Measurements from ENCODE around the gene SURF2. TPM values are rescaled to one million over a fixed set of nuclear protein-coding genes. Genes with fewer than 3 reads are reported as not detected.

Gene SURF2
- polyA plus RNA-seq, 1 of the 3 experiments (the other 2 are of a cell fraction): 46.8 TPM

DNA sequence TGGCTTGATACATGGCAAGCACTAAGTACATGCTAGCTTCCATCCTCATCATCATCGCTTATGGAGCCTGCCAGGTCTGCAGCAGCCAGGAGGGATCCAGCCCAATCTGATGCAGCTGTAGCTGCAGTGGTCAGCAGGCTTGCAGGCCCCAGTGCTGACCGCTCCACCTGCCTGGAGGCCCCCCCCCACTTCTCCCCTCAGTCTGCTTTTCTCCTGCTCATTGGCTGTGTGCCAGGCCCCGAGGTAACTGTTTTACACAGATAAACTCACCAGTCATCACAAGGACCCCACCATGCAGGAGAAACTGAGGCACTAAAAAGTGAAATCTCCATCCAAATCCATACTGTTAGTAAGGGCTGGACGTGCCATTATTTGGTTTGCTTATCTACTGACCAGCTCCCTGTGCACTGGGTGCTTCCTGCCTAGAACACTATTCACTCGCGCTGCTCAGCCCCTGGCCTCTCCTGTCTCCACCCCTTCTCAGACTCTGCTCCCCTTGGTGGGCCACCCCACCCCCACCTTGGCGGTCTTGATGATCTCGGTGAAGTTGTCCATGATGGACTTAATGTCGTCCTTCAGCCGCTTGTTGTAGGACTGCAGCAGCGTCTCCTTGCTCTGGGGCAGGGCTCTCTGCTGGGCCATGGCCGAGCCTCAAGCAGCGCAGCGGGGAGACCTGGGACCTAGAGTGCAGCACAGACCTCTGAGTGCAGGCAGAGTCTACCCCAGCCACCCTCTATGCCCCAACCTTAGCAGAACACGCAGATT, 10.1 kb upstream of the SURF2 start:
- peaks cover 35% of the 10 kb centered on the region for H4K20me1 ChIP-seq (ENCODE audit: insufficient read depth)
- peaks cover 18% of the 10 kb centered on the region for H3F3A ChIP-seq (replicated peaks; ENCODE audit: insufficient read depth)
- no peaks in the 10 kb centered on the region for H3K9me2 ChIP-seq
- peak; percentile 33 for DNase-seq
- H3K4me2 ChIP-seq: peak overlapping the region; percentile 94
- POLR2A ChIA-PET: interaction anchor here (0.9 to 1.5 kb wide), 2 partner anchors 9 to 11 kb away, joined by 3 to 4 read pairs; no protein-coding TSS in a partner anchor
- peaks cover 54% of the 10 kb centered on the region for H3K79me2 ChIP-seq (ENCODE audit: insufficient read depth)
- H3K4me3 ChIP-seq (ENCODE audit: low read depth in 2 of 2, low read length in 1 of 2): peak overlapping the region; percentile 99
- no peak overlapping the region for H2AFZ ChIP-seq (ENCODE audit: low read depth)
- no peak overlapping the region; a peak in 1 of 4 replicates for H3K27ac ChIP-seq (ENCODE audit: low read depth in 2 of 2, low read length in 1 of 2)
- H3K9ac ChIP-seq: peak overlapping the region; percentile 99; the same call in 1 of the 2 replicates
- CTCF ChIA-PET: interaction anchor here (1.1 kb wide), 1 partner anchor 160 kb away, joined by 3 read pairs; no protein-coding TSS in a partner anchor
- H3K4me1 ChIP-seq (ENCODE audit: control insufficient read depth in 1 of 2, insufficient read depth in 2 of 2, low read depth in 1 of 2, low read length in 1 of 2): peaks cover 8 to 27% of the 10 kb centered on the region in 2 experiments; a peak in 2 of 4 replicates
- H3K27me3 ChIP-seq (ENCODE audit: insufficient read depth): no peaks in the 10 kb centered on the region
- 81% methylated on average over 12 of the region's 15 CpGs for WGBS (ENCODE audit: low lambda C conversion rate)
- H3K36me3 ChIP-seq (replicated peaks in 1 of 2; ENCODE audit: control insufficient read depth in 1 of 2, insufficient read depth in 2 of 2, low read length in 1 of 2): peaks cover 38 to 68% of the 10 kb centered on the region in 2 experiments
- TF ChIP-seq GATA2 (CRISPR knock-in tag; IDR thresholded peaks at IDR 0.05) (no peak), RCOR1 (IDR thresholded peaks at IDR 0.05; ENCODE audit: low read length) (no peak), FOXJ3 (CRISPR knock-in tag; IDR thresholded peaks at IDR 0.05) (no peak), NFIC (IDR thresholded peaks at IDR 0.05; ENCODE audit: borderline replicate concordance) (no peak), FOSL2 (IDR thresholded peaks at IDR 0.05; ENCODE audit: borderline replicate concordance, low read depth) (no peak), RFX5 (IDR thresholded peaks at IDR 0.05; ENCODE audit: low read length) (no peak), TAF1 (IDR thresholded peaks at IDR 0.05; ENCODE audit: borderline replicate concordance, low read depth, low read length) (no peak), EP300 (IDR thresholded peaks at IDR 0.05; ENCODE audit: borderline replicate concordance in 1 of 2, low read depth in 1 of 2, low read length in 1 of 2) (no peak), MEF2A (IDR thresholded peaks at IDR 0.05; ENCODE audit: borderline replicate concordance, low read depth) (no peak), IRF3 (IDR thresholded peaks at IDR 0.05; ENCODE audit: low read depth, low read length) (no peak), JUND (IDR thresholded peaks at IDR 0.05) (no peak), ELF1 (IDR thresholded peaks at IDR 0.05) (no peak), USF1 (IDR thresholded peaks at IDR 0.05; ENCODE audit: borderline replicate concordance, low read depth) (no peak), ZBTB33 (IDR thresholded peaks at IDR 0.05; ENCODE audit: borderline replicate concordance, low read depth) (no peak), YY1 (IDR thresholded peaks at IDR 0.05; ENCODE audit: low read depth) (no peak), RAD21 (IDR thresholded peaks at IDR 0.05; ENCODE audit: low read length) (no peak), NRF1 (IDR thresholded peaks at IDR 0.05; ENCODE audit: low read depth, low read length) (no peak), MAX (IDR thresholded peaks at IDR 0.05; ENCODE audit: low read depth) (no peak), TCF12 (IDR thresholded peaks at IDR 0.05) (no peak)
- TF ChIP-seq, protein P1, sequence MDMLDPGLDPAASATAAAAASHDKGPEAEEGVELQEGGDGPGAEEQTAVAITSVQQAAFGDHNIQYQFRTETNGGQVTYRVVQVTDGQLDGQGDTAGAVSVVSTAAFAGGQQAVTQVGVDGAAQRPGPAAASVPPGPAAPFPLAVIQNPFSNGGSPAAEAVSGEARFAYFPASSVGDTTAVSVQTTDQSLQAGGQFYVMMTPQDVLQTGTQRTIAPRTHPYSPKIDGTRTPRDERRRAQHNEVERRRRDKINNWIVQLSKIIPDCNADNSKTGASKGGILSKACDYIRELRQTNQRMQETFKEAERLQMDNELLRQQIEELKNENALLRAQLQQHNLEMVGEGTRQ (IDR thresholded peaks at IDR 0.05; ENCODE audit: borderline replicate concordance, low read depth, low read length): no peak
- no peaks in the 10 kb centered on the region for H3K9me3 ChIP-seq
